PFSK-1 (cell line): ENCODE measurements around the gene KRT26.

Experiments used
- POLR2AphosphoS5 ChIP-seq: IDR thresholded peaks from 2 replicates; pipeline ENCODE4 v1.6.1; 2012; ENCODE audit warnings: low read depth, mild to moderate bottlenecking, control low read depth, low read length, moderate library complexity
- SIN3A ChIP-seq: IDR thresholded peaks from 2 replicates; pipeline ENCODE4 v1.6.1; 2012; ENCODE audit warnings: mild to moderate bottlenecking, low read length, moderate library complexity, borderline replicate concordance; ENCODE audit not compliant: insufficient read depth
- TAF1 ChIP-seq: IDR thresholded peaks from 2 replicates; pipeline ENCODE4 v1.6.1; 2012; ENCODE audit warnings: low read length, control low read depth, borderline replicate concordance; ENCODE audit not compliant: insufficient read depth
- TF ChIP-seq, protein P1 (sequence below), 2 experiments: IDR thresholded peaks; 2 replicates each; pipeline versions ENCODE4 v1.6.1 to v1.8.0; 2011 to 2012; ENCODE audit warnings: low read depth in 2 of 2, low read length in 2 of 2, control low read depth in 1 of 2, inconsistent platforms in 1 of 2, mild to moderate bottlenecking in 1 of 2, moderate library complexity in 1 of 2; ENCODE audit not compliant: insufficient read depth in 1 of 2

DNA sequence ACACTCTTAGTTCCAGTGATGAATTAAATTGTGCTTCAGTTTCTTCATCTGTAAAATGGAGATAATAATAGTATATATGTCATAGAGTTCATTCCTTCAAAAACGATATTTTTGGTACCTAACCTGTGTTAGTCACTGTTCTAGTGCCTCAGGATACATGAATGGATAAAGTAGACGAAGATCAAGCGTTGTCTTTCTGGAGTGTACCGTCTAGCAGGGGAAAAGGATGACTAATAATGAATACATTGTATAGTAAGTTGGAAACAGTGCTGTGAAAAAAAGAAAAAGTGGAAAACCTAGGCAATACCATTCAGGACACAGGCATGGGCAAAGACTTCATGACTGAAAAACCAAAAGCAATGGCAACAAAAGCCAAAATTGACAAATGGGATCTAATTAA is 41.8 kb upstream of the KRT26 start:
- TF ChIP-seq POLR2AphosphoS5 = no peak
- TF ChIP-seq, protein P1, sequence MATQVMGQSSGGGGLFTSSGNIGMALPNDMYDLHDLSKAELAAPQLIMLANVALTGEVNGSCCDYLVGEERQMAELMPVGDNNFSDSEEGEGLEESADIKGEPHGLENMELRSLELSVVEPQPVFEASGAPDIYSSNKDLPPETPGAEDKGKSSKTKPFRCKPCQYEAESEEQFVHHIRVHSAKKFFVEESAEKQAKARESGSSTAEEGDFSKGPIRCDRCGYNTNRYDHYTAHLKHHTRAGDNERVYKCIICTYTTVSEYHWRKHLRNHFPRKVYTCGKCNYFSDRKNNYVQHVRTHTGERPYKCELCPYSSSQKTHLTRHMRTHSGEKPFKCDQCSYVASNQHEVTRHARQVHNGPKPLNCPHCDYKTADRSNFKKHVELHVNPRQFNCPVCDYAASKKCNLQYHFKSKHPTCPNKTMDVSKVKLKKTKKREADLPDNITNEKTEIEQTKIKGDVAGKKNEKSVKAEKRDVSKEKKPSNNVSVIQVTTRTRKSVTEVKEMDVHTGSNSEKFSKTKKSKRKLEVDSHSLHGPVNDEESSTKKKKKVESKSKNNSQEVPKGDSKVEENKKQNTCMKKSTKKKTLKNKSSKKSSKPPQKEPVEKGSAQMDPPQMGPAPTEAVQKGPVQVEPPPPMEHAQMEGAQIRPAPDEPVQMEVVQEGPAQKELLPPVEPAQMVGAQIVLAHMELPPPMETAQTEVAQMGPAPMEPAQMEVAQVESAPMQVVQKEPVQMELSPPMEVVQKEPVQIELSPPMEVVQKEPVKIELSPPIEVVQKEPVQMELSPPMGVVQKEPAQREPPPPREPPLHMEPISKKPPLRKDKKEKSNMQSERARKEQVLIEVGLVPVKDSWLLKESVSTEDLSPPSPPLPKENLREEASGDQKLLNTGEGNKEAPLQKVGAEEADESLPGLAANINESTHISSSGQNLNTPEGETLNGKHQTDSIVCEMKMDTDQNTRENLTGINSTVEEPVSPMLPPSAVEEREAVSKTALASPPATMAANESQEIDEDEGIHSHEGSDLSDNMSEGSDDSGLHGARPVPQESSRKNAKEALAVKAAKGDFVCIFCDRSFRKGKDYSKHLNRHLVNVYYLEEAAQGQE (IDR thresholded peaks at IDR 0.05; ENCODE audit: insufficient read depth in 1 of 2, low read depth in 2 of 2, low read length in 2 of 2) = no peak
- TF ChIP-seq SIN3A = no peak
- no peak for TF ChIP-seq TAF1
